ENCODE data around the gene PEAK3. TPM values are rescaled to one million over a fixed set of nuclear protein-coding genes. Genes with fewer than 3 reads are reported as not detected.

Gene PEAK3
- total RNA-seq, 1 donor from 2014 or later, result 0.77 TPM

- Histone ChIP-seq H3K4me1 (peaks cover 46% of the 10 kb centered on the region), H3K27ac (replicated peaks) (no peak overlapping the region), H3K36me3 (peaks cover 10% of the 10 kb centered on the region), H3K9me3 (replicated peaks) (no peaks in the 10 kb centered on the region), H3K4me3 (peak overlapping the region; percentile 35), H3K27me3 (ENCODE audit: low read depth) (peaks cover 73% of the 10 kb centered on the region)
- intact Hi-C loops (cut with micrococcal nuclease), result no loop called here
- no peak for DNase-seq
- no peak for TF ChIP-seq CTCF (IDR thresholded peaks at IDR 0.05; ENCODE audit: borderline replicate concordance)
Observed at GRCh38 chr19:2252055-2252796, 29.7 kb downstream of the PEAK3 start.

GRCh38 chr19:2251106-2252054 lies 30.6 kb downstream of the PEAK3 start:
- H3K27me3 ChIP-seq (ENCODE audit: low read depth), result peaks cover 73% of the 10 kb centered on the region
- intact Hi-C loops (cut with micrococcal nuclease), result no loop called here

GRCh38 chr19:2250766-2251105 lies 31.2 kb downstream of the PEAK3 start:
- Histone ChIP-seq H3K27me3 (ENCODE audit: low read depth) (peaks cover 68% of the 10 kb centered on the region), H3K27ac (replicated peaks) (no peak overlapping the region), H3K9me3 (replicated peaks) (no peaks in the 10 kb centered on the region), H3K36me3 (peaks cover 25% of the 10 kb centered on the region), H3K4me1 (peaks cover 61% of the 10 kb centered on the region), H3K4me3 (peak overlapping the region; percentile 35)
- intact Hi-C loops (cut with micrococcal nuclease), result no loop called here
- no peak for TF ChIP-seq CTCF (IDR thresholded peaks at IDR 0.05; ENCODE audit: borderline replicate concordance)
- DNase-seq, result no peak

More at GRCh38 chr19:2251106-2252054, 30.6 kb downstream of the PEAK3 start:
- no peak for DNase-seq
- no peaks in the 10 kb centered on the region for H3K9me3 ChIP-seq (replicated peaks)
- H3K36me3 ChIP-seq, result peaks cover 18% of the 10 kb centered on the region
- peaks cover 55% of the 10 kb centered on the region for H3K4me1 ChIP-seq
- H3K27ac ChIP-seq (replicated peaks), result no peak overlapping the region
- H3K4me3 ChIP-seq, result peak overlapping the region; percentile 35
- TF ChIP-seq CTCF (IDR thresholded peaks at IDR 0.05; ENCODE audit: borderline replicate concordance), result no peak

GRCh38 chr19:2249880-2250765 lies 31.9 kb downstream of the PEAK3 start:
- peaks cover 61% of the 10 kb centered on the region for H3K4me1 ChIP-seq
- H3K27me3 ChIP-seq (ENCODE audit: low read depth), result peaks cover 62% of the 10 kb centered on the region
- no peak overlapping the region for H3K27ac ChIP-seq (replicated peaks)
- intact Hi-C loops (cut with micrococcal nuclease), result no loop called here
- no peaks in the 10 kb centered on the region for H3K9me3 ChIP-seq (replicated peaks)
- no peak overlapping the region for H3K4me3 ChIP-seq
- DNase-seq, result no peak
- TF ChIP-seq CTCF (IDR thresholded peaks at IDR 0.05; ENCODE audit: borderline replicate concordance), result no peak
- H3K36me3 ChIP-seq, result peaks cover 31% of the 10 kb centered on the region

Measured in left ventricle myocardium inferior (tissue), 1 donor.